B cell (primary cell): ENCODE measurements around the gene NOA1.

Experiments used
- EZH2 ChIP-seq: IDR thresholded peaks from 2 replicates; pipeline ENCODE4 v1.6.1; 2012; ENCODE audit warnings: borderline replicate concordance, low read depth, mild to moderate bottlenecking, moderate library complexity, low read length; ENCODE audit not compliant: insufficient read depth, poor library complexity, severe bottlenecking
- TF ChIP-seq, protein P1 (sequence below): fragments of 200-600 bp; IDR thresholded peaks from one replicate; pipeline ENCODE4 v1.8.0; 2022; ENCODE audit warnings: antibody characterized with exemption, mild to moderate bottlenecking

DNA sequence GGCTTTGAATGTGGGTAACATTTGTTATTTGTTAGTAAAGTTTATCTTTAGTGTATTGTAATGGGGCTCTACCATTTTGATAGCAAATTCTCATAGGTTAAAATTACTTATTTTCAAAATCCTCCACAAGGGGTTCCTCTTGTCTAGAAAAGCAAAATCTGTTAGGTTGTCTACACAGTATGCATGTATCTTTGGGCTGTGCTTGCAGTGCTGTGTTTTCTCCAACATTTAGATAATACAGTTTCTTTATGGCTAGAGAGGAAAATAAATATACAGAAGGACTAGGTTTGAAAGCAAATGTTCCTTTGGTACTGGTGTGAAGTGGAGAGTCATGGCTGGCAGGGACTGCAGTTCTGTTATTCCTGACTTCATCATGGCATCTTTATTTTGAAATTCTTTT lies 41.6 kb upstream of the NOA1 start:
- TF ChIP-seq, protein P1, sequence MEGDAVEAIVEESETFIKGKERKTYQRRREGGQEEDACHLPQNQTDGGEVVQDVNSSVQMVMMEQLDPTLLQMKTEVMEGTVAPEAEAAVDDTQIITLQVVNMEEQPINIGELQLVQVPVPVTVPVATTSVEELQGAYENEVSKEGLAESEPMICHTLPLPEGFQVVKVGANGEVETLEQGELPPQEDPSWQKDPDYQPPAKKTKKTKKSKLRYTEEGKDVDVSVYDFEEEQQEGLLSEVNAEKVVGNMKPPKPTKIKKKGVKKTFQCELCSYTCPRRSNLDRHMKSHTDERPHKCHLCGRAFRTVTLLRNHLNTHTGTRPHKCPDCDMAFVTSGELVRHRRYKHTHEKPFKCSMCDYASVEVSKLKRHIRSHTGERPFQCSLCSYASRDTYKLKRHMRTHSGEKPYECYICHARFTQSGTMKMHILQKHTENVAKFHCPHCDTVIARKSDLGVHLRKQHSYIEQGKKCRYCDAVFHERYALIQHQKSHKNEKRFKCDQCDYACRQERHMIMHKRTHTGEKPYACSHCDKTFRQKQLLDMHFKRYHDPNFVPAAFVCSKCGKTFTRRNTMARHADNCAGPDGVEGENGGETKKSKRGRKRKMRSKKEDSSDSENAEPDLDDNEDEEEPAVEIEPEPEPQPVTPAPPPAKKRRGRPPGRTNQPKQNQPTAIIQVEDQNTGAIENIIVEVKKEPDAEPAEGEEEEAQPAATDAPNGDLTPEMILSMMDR = no peak
- TF ChIP-seq EZH2 = no peak
